ENCODE results near the gene KLKB1.
"Not testable (repeated sequence)": the region's sequence is repeated elsewhere in the genome, so short reads cannot be mapped to it uniquely, and the experiment has no call there.

The KLKB1 gene

DNA sequence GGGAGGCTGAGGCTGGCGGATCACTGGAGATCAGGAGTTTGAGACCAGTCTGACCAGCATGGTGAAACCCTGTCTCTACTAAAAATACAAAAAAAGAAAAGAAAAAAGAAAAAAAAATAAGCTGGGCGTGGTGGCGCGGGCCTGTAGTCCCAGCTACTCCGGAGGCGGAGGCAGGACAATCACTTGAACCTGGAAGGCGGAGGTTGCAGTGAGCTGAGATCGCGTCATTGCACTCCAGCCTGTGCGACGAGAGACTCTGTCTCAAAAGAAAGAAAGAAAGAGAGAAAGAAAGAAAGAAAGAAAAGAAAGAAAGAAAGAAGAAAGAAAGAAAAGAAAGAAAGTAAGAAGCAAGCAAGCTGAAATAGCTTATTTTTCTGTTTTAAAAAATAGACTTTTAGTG, 37.9 kb downstream of the KLKB1 start:
- not testable (repeated sequence) for DNase-seq (ENCODE audit: low read depth, low spot score)

DNA sequence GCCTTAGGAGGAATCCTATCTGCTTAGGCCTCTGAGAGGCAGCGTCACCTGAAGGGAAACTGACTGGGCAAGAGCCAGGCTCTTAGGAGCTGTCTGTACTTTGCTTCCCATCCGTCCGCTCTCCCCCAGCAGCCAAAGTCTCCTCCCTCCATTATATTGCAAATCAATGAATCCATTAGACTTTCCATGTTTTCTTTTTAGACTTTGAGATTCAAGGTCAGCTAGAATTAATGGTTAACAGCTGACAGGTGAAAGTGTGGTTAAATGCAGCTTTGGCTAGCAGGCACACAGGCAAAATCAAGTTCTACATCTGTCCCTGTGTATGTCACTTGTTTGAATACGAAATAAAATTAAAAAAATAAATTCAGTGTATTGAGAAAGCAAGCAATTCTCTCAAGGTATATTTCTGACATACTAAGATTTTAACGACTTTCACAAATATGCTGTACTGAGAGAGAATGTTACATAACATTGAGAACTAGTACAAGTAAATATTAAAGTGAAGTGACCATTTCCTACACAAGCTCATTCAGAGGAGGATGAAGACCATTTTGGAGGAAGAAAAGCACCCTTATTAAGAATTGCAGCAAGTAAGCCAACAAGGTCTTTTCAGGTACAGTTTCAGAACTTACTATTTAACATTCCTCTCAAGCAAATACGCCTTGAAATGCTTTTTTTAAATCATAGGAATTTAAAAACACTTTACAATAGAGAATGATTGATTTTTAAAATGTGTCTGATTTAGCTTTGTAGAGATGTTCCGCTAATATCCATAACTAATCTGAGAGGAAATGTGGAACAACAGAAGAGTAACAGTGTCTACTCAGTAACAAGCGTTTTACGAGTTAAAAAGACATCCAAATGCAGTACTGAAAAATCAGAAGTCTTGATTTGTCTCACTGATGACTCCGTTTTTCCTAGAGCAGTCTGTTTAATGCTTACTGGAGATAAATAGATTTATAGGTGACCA, 38.7 kb downstream of the KLKB1 start, which contains the start of gene F11:
Gene F11 (plus strand): TSS at position 507 of the 970 bp plus-strand sequence. CDS start 948 bp downstream, outside the sequence.
- DNase-seq (ENCODE audit: low read depth, low spot score), result no peak

DNA sequence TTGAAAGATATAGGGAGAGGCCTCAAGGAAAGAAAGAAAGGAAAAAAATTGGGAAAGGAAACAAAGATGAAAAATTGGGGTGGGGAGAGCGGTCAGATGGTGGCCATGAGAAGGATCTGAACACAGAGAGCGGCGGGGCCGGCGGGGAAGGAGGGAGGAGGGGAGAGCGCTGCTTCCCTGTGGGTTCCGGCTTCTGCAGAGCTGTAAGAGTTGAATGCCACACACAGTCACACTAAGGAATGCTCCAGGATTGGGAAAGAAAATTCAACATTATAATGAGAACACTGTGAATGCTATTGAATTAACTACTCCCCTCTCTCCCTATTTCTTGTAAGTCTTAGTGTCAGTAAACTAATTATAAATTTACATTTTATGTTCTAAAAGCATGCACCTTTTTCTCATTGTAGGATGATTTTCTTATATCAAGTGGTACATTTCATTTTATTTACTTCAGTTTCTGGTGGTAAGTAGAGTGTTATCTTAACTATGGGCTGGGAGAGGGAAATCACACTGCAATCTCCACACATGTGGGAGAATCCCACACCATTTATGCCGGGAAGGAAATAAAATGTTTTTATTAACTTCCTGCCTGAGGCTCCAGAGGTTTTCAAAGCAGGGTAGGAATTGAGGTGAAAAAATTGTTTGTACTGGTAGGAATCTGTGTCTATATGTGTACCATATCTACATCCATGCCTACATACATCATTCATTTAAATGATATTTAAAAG, 39.6 kb downstream of the KLKB1 start:
- no peak for DNase-seq (ENCODE audit: low read depth, low spot score)

DNA sequence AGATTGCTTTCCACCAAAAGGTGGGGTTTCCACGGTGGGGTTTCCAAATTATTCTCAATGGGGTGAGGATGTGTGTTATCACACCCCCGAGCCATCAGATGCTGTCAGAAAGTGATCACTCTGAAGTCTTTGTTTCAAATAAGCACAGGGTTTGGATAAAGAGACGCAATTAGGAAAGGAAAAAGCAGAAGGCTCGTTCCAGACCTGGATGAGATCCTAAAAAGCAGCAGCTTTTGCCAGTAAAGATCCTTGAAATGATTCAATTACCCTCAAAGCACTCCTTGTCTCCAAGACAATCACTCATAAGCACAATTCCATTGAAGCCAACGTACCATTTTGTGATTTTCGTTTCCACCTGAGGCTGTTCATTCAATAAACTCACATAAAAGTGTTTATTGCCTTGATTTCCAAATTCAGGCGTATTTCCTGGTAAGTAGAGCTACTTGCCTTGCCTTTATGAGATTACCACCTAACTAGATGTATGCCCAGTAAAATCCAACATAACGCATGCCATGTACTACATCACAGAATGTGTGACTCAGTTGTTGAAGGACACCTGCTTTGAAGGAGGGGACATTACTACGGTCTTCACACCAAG, 43.9 kb downstream of the KLKB1 start:
- DNase-seq (ENCODE audit: low read depth, low spot score), result no peak

DNA sequence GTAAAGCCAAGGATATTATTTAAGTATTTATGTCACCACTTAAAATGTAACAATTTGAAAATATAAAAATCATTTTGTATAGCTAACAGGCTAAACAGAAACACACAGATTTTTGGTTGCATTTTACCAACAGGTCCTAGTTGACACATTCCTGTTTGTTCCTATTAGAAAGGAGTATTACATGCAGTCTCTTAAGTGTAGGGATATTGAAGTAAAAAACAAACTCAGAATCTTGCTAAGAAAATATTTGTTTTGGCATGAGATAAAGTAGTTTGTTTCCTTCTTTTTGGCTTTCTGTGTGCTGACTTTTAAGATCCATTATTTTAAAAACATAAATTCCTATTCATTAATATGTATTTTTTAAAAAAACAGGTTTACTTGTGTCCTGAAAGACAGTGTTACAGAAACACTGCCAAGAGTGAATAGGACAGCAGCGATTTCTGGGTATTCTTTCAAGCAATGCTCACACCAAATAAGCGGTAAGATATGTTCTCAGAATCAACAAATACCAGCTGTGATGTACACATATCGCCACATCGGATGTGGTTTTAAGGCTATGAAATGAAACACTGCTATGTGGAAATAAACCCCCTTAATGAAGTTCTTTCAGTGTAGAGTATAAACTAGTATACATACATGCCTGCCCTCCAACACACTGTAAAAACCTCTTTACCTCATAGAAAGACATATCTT, 45.5 kb downstream of the KLKB1 start:
- no peak for DNase-seq (ENCODE audit: low read depth, low spot score)

DNA sequence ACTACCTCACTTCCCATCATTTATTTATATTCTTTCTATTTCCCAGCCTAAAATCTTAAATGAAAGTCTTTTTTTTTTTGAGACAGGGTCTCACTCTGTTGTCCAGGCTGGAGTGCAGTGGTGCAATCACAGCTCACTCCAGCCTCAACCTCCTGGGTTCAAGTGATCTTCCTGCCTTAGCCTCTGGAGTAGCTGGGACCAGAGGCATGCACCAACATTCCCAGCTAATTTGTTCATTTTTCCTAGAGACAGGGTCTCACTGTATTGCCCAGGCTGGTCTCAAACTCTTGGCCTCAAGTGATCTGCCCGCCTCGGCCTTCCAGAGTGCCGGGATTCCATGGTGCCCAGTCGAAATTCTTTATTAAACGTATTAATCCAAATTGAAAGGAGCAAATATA, 46.1 kb downstream of the KLKB1 start:
- DNase-seq (ENCODE audit: low read depth, low spot score), result not testable (repeated sequence)

GRCh38 chr4:186283311-186283710, 56.0 kb downstream of the KLKB1 start:
- no peak for DNase-seq (ENCODE audit: low read depth, low spot score)

DNA sequence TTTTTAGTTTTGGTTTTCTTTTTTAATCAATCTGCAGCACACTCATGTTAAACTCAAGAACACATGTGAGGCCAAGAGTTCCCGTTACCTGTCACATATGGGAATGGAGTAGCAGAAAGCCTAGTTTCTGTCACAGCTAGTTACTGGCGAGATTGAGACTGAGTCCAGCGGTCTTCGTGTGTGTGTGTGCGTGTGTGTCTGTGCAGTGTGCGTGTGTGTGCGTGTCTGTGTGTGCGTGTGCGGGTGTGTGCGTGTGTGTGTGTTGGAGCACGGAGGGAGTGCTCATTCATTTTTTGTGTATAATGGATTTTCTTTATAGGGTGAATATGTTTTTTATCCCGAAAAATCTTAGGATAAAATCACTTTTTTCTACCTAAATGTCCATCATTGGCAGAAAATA, 57.8 kb downstream of the KLKB1 start:
- no peak for DNase-seq (ENCODE audit: low read depth, low spot score)

GRCh38 chr4:186286581-186286980, 59.3 kb downstream of the KLKB1 start:
- DNase-seq (ENCODE audit: low read depth, low spot score), result no peak

DNA sequence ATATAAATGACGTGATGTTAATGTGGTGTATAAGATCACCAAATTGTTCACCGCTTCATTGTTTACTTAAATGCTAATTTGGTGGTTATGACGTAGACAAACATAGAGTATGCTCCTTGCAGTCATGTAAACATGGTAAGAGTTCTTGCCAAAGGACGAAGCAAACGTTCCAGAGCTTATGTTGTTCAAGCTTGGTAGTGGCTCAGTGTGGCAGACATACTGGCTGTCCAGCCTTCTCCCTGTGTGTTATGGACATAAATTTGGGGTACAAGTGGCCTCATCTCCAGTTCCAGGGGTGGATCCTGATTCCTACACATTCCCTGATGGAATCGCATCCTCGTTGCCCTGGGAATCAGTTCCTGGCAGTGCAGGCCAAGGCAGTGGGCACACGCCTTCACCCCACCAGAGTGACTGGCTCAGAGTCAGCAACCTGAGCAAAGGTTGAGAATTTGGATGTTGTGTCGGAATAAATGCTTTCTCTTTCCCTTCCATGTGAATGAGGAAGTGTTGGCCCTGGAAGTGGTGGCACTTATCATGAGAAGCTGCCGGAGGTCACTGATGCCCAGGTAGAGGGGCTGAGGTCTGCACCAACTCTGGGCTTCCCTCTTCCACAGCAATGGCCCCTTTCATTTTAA, 64.1 kb downstream of the KLKB1 start:
- DNase-seq (ENCODE audit: low read depth, low spot score), result no peak

DNA sequence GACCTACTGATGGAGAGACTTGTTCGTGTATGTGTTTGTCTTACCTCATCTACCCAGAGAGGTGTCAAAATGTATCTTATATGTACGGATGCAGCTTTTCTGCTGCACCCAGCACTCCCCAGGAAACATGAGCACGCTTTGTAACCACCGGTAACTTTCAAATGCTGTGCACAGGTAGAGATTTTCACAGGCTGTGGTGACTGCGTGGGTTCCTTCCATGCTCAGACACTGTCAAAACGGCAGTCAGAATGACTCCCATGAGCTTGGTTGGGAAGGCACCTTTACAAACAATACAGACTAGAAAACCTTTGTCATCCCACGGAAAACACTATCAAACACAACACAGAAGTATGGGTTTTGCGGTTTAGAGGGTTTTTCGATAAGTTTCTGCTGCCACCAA, 66.9 kb downstream of the KLKB1 start:
- DNase-seq (ENCODE audit: low read depth, low spot score), result no peak

DNA sequence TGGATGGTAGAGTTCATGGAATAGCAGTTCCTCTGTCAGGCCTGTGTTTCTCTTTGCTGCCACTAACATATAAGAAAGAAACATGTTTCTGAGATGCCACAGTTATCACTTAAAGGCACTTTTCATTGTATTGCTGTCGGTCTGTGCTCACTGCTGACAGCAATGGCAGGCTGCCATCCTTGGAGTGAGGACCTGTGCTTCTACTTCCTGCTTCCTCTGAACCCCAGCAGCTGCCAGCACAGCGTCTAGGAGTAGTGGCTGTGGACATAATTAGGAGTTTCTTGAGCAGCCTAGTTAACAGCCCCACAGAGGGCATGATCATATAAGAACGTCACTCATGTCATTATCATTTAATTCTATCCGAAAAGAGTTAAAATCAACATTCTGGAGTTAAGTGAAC, 69.2 kb downstream of the KLKB1 start:
- no peak for DNase-seq (ENCODE audit: low read depth, low spot score)

DNA sequence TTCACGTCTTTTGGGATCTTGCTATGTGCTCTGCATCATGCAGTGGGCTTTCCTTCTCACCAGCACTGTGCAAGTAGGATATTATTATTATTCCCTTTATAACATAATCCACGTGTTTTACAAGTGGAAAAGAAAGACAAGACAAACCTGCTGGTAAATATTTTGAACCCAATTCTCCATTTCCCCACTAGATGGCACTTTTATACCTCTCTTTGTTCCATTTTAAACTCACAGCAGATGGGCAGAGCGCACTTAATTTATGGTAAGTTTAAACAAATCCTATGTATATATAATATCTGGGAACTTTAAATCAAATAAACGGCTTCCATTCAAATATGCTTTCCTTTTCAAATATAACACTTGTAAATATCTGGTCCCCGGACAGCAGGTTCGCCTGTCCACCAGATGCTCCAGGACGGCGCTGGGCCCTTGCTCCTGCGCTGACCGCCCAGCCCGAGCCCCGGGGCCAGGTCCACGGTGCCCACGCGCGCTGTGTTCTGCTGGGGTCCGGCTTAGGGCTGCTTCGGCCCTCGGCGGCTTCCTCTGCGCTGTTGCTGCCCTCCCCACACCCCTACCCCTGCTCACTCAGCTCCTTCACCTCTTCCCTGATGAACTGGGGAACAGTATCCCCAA, 69.8 kb downstream of the KLKB1 start:
- no peak for DNase-seq (ENCODE audit: low read depth, low spot score)

GRCh38 chr4:186298031-186298647, 70.8 kb downstream of the KLKB1 start:
- DNase-seq (ENCODE audit: low read depth, low spot score), result no peak

DNA sequence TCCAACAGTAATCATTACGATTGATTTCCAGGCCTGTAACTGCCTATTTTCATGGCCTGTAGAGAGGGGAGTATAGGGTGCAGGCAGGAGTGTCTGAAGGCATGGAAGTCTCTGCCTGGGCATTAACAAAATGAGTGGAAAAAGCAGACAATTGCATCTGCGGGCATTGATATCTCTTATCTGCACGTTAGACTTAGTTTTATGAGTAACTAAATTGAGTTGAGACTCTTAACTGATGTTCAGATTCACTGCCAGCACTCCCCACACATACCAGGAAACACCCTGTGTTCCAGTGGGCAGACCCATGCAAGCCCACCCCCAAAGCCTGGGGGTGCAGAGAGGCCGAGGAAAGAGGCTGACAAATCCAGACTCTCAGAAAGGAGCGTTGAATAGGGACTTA, 72.0 kb downstream of the KLKB1 start:
- no peak for DNase-seq (ENCODE audit: low read depth, low spot score)

DNA sequence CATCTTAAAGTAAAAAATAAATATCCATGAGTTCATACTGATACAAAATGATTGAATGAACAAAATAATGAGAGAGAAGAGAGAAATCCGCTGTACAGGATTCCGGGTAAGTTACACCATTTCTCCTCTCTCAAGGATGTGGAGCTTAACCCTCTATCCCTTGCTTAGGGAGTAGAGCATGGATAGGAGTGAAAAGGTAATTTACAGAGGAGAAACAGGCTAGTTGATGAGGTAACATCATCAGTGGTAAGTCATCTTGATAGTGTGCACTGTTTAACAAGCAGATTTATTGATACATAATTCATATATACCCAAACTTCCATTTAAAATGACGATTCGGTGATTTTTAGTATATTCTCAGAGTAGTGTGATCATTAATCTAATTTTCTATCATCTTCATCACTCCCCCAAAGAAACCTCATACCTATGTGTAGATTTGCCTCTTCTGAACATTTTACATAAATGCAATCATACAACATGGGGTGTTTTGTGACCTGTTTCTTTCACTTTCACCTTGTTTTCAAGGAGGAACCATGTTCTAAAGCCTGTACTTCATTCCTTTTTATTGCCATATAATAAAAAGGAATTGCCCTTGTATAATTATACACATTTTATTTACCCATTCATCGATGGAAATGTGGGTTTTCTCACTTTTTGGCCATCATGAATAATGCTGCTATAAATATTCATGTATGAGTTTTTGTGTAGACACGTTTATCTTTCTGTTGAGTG, 73.5 kb downstream of the KLKB1 start:
- no peak for DNase-seq (ENCODE audit: low read depth, low spot score)

DNA sequence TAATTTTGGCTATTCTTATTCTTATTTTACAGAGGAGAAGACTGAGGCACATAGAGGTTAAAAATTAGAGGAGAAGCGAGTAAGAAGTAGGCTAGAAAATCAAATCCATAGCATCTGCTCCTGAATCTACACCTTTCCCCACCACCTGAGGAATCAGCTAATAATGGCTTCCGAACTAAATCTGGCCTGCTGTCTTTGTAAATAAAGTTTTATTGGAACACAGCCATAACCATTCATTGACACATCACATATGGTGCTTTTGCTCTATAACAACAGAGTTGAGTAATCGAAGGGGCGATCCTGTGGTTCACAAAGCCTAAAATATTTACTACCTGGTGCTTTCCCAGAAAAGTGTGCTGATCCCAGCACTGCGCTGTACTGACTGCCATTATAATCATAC, 76.9 kb downstream of the KLKB1 start:
- DNase-seq (ENCODE audit: low read depth, low spot score), result no peak

GRCh38 chr4:186304866-186305505, 77.7 kb downstream of the KLKB1 start:
- no peak for DNase-seq (ENCODE audit: low read depth, low spot score)

- no peak for DNase-seq (ENCODE audit: low read depth, low spot score)
These were observed 80.2 kb downstream of the KLKB1 start for GRCh38 chr4:186307497-186307896.

Data from activated CD4-positive, CD25-positive, alpha-beta regulatory T cell treated with anti-CD3 and anti-CD28 coated beads, Interleukin-2, amount 50 U/mL, for 16 hours (primary cell).